ENCODE data around the gene TTC33.

Gene TTC33

DNA sequence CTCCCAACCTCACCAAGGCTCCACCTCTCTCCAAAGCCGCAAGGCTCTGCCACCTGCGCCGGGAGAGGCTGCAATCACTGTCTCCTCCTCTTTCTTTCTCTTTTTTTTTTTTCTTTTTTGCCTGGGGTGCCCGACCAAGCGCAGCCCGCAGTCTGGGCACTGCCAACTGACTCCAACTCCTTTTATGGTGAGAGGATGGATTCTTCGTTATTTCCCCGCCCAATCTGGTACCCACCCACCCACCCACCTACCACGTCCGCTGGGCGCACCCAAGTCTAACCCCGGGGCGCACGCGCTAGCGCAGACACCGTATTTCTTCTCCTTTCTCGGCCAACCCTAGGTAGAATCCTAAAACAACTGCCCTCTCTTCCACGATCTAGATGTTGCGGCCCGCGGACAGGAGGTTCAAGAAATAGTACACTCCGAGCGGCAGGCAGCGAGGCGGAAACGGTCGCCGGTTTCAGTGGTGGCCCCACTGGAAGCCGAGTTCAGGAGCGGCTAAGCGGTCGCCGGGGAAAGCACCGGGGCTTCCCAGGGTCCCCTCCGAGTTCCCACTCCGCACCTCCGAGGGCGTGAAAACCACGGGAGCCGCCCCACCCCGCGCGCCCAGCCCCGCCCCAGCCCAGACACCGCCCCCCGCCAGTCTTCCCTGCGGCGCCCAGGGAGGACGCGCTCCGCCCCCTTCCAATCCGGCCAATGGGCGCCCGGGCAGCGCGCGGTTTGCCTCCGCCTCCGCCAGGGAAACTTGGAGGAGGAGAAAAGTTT is 76.4 kb downstream of the TTC33 start:
- peak; percentile 90 for DNase-seq (ENCODE audit: low read depth)

DNA sequence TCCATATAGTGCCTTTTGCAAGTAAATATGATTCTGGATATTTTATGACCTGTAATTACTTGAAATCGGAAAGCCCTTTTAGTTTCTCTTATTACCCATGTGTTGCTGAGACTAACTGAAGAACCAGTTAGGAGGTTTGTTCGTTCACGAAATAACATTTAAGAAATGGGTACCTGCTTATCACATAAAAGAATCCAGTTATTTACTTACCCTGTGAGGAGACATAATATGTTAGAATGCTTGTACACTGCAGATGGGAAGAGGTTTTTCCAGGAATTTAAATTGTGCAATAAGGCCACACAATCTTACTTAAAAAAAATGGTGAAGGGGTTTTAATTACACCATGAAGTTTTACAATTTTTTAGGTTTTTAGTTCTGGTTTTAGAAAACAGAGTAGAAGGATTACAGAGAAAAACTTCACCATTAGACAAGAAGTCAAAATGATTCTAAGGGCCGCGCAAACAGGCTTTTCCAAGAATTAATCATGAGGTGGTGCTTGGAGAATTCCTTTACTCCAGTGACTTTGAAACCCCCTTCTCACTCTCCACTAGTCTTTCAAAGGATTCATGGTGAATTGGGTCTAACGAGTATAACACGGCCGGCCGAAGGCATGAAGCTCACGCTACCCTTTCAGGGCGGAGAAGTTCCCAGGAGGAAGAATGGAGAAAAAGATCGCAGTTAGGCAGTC is 77.2 kb downstream of the TTC33 start:
- no peak for DNase-seq (ENCODE audit: low read depth)

DNA sequence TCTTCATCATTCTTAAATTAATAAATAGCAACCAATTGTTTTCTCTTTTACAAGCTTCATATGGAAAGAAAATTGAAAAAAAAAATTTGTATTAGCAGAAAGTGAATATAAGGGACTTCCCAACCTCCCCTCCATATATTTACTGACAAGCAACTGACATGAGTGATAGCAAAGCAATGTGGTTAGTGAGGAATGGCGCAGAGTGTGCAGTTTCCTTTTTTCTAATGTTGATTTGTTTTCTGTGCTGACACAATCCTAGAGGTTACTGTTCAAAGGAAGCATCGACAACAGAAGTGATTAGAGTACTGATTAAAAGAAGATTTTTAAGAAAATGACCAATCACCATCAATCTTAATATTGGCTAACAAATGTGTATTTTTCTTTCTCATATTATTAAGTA is 77.7 kb downstream of the TTC33 start:
- no peak for DNase-seq (ENCODE audit: low read depth)

DNA sequence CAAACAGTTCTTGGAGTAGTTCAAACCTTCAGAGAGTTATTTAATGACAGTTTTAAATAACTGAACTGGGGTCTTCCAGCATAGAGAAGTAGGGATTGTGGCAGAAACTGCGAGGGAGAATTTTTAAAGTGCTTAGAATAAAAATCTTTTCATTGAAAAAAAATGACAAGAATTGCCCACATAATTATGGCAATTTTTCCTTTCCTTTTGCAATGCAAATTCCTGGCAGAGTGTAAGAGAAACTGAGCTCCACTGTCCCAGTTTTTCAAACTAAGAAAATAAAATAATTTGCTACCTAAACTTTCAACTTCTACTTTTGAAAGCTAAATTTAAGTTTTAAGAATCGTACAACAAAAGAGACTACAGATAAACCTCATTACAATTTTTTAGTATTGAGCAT is 78.3 kb downstream of the TTC33 start:
- DNase-seq (ENCODE audit: low read depth): no peak

DNA sequence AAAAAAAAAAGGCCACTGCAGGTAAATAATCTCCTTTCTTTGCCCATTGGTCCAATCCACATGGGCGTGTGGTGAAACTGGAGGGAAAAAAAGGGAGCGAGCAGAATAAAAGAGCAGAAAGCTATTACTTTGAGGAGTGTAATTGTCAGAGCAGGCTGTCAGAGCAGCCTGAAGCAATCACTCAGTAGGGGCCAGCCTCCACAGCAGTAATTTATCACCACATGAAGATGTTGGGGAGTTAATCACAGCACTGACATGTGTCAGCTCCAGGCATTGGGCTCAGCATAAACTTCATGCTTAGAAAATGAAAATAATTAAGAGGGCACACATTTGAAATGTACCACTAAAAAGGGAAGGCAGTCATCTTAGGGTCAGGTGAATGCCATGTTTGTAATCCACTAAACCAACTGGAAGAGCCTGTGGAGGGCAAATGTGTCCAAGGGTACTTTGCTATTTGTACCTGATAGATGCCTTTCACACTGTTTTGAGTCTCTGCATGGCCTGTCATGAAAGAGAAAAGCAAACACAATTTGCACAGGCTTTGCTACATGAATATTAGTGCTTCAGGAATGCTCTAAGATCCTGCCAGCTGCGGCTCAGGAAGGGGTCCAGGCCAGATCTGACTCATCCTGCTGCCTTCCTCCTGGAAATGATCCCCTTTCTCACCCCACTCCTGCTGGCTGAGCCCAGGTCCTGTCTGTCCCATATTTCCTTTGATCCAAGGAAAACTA is 79.0 kb downstream of the TTC33 start:
- peak; percentile 85 for DNase-seq (ENCODE audit: low read depth)

DNA sequence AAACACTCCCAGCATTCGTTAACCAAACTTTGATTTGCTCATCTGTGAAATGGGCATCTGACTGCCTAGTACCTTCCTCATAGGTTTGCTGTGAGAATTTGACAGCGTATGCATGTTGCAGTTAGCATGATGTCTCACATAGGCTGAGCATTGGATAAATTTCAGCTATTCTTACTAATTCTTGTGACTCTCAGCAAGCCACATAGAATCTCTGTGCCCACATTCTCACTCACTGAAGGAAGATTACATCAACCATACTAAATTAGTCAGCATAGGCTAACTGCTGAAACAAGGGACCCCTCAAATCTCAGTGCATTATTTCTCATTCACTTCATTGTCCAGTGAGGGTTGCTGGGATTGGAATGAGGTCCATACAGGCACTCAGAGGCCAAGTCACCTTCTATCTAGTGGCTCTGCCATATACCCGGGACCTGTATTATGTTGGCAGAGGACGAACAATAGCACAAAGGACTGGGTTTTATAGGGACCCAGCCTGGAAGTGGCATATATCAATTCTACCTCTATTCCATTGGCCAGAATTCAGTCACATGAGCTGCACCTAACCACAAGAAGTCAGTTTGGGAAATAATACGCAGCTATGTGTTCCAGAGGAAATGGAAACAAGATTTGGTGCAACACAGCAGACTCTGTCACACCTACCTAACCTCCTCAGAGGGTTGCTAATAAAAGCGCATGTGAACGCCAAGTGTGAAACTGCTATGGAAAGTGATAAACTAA is 80.2 kb downstream of the TTC33 start:
- DNase-seq (ENCODE audit: low read depth): no peak

DNA sequence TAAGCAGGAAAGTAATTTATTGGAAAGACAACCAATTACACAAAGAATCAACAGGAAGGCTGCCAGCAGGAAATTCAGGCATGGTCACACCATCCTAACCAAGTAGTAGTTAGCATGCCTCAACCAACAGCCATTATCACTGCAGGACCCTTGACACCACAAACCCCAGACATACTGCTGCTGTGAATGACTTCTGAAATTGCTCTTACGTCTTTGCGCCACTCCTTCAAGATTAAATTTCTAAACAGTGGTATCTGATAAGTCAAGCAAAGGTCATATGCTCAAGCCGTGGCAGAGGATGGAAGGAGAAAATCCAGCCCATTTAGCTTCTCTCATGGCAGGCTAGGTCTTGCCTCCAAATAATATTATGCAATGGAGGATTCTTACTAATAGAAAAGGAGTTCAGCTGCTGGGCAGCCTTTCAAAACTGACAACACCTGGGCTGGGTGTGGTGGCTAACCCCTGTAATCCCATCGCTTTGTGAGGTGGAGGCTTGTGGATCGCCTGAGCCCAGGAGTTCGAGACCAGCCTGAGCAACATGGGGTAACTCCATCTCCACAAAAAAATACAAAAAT is 81.0 kb downstream of the TTC33 start:
- DNase-seq (ENCODE audit: low read depth): no peak

DNA sequence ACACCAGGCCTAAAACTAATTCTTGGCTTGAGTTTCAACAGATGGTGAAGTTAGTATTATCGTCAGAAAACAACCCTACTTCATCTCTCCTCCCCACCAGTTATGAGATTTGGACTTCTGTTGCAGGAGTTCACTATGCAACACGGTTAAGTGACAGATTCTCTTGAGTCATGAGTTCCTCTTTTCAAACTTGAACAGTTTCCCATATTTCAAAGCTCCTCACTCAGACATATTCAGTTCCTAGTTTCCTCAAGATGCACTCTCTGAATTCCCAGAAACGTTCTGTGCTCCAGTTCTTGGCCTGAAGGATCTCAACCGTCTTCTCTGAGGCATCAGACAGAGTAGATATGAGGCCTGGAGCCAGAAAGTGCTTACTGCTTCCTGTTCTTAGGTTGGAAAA is 83.3 kb downstream of the TTC33 start:
- DNase-seq (ENCODE audit: low read depth): no peak

DNA sequence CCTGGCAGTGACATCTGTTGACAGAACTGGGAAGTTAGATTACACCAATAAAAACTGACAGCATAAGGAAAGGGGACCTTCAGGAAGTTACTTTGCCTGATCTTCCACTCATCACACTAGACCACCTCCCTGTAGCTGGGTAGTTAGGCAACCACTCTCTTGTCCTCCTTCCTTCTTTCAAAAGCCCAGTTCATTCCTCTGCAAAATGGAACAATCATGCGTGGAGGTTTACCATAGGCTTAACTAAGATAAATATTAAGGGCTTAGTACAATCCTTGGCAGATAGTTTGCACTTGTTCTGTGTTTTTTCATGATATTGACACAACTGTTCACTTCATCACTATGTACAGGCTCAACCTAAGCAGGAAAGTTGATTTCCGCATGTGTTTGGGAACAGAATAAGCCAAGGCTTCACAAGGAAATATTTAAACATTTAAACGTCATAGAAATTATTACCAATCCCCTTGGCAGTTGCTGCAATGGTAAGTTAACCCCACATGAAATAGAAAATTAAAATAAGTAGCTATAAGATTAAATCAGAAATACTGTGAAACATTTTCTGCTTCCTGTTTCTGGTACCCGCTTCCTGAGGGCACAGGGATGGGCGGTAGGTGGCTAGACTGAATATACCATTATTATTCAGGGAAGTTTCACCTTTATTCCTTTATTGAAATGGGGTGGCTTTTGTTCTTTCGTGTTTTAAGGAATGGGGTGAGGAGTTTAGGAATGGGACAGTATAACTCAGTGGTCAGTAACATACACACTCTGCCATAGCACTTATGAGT is 86.0 kb downstream of the TTC33 start:
- DNase-seq (ENCODE audit: low read depth): no peak

DNA sequence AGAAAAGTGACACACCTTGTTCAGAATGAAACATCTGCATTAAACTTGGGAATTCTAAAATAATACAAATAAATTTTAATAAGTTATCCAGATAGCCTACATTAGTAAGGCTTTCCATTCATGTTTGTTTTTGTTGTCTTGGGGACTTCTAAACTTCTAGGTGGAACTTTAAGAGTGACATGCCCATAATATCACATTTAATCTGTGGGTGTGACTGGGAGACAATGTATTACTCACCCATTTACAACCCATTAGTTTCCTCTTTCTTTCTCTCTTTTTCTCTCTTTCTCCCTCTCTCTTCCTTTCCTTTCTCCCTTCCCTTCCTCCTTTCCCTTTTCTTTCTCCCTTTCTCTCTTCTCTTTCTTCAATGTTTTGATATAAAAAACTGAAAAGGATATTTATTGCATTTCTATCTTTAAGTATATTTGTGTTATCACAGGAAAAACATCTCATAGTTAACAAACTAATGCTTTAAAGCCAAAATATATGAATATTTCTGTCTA is 88.5 kb downstream of the TTC33 start:
- DNase-seq (ENCODE audit: low read depth): no peak

DNA sequence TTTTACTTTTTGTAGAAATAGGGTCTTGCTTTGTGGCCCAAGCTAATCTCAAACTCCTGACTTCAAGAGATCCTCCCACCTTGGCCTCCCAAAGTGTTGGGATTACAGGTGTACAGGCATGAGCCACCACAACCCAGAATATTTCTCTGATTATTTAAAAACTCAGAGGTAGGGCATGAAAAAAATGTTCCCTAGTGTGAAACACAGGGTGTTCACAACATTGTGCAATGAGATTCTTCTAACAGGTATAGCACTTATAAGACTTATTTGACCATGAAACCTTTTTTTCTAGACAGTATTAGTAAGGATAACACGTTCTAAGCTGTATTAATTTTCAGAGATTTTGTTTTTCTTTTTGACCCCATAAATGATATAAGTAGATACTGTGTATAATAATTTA is 89.1 kb downstream of the TTC33 start:
- DNase-seq (ENCODE audit: low read depth): no peak

DNA sequence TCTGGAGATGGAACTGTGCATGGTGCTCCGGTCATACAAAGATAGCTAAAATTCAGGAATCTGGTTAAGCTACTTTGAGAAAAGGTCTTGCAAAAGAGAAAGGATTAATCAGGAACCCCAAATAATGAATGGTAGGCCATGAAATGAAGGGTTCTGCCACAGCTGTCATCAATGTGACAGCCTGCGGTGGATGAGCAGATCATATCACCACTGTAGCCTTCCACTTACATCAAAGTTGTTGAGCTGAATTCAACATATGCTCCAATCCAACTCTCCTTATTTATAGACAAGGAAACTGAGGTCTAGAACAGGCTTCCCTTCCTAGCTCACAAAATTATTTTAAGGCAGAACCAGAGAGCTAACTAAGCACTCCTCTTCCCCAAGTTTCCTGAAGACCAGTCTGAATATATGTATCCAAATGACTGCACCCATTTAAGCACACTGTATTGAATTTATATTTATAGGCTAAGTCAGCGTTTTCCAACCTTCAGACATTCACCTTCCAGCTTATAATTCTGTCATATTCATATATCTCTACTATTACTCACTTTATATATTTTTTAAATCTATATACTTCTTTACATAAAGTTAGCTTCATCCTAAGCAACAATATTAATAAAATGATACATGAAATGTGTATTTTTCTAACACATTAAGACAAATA is 90.0 kb downstream of the TTC33 start:
- DNase-seq (ENCODE audit: low read depth): no peak

DNA sequence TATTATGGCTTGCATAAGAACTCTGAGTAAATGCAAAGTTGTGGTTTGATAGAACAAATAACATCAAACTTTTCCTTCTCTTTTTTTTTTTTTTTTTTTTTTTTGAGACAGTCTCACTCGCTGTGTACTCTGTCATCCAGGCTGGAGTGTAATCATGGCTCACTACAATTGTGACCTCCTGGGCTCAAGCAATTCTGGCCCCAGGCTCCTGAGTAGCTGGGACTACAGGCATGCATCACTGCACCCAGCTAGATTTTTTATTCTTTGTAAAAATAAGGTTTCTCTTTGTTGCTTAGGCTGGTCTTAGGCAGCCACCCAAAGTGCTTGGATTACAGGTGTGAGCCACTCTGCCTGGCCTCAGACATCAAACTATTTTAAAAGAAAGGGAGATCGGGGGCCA is 95.0 kb downstream of the TTC33 start:
- no peak for DNase-seq (ENCODE audit: low read depth)

DNA sequence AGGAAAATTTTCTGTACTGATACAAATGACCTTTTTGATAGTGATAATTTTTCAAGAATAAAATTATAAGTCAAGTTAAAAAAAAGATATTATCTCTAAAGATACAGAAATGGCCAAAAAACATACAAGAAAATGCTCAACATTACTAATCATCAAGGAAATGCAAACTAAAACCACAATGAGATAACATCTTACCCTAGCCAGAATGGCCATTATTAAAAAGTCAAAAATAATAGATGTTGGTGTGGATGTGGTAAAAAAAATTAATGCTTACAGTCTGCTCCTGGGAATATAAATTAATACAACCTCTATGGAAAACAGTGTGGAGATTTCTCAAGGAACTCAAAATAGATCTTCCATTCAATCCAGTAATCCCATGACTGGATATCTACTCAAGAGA is 99.0 kb downstream of the TTC33 start:
- peak; percentile 60 for DNase-seq (ENCODE audit: low read depth)

DNA sequence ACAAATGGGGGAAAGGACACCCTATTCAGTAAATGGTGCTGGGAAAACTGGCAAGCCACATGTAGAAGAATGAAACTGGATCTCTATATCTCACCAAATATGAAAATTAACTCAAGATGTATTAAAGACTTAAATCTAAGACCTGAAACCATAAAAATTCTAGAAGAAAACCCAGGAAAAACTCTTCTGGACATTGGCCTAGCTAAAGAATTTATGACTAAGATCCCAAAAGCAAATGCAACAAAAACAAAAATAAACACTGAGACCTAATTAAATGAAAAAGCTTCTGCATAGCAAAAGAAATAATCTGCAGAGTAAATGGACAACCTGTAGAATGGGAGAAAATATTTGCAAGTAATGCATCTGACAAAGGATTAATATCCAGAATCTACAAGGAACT is 99.7 kb downstream of the TTC33 start:
- DNase-seq (ENCODE audit: low read depth): peak; percentile 71

DNA sequence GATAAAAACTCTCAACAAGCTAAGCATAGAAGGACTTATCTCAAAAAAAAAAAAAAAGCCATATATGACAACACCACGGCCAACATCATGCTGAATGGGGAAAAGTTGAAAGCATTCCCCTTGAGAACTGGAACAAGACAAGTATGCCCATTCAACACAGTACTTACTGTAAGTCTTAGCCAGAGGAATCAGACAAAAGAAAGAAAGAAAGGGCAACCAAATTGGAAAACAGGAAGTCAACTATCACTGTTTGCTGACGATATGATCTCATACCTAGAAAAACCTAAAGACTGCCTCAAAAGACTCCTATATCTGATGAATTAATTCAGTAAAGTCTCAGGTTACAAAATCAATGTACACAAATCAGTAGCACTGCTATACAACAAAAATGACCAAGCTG is 100.6 kb downstream of the TTC33 start:
- DNase-seq (ENCODE audit: low read depth): no peak

DNA sequence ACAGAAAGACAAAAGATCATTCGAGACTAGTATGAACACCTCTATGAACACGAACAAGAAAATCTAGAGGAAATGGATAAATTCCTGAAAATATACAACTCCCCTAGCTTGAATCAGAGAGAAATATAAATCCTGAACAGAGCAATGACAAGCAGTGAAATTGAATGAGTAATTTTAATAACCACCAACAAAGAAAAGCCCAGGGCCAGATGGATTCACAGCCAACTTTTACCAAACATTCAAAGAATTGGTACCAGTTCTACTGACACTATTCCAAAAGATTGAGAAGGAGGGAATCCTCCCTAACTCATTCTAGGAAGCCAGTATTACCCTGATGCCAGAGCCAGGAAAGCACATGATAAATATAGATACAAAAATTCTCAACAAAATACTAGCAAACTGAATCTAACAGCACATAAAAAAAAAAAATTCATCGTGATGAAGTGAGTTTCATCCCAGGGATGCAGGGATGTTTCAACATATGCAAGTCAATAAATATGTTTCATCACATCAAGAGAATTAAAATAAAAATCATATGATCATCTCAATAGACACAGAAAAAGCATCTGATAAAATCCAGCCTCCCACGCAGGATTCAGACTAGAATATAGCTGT is 101.3 kb downstream of the TTC33 start:
- DNase-seq (ENCODE audit: low read depth): peak; percentile 42

DNA sequence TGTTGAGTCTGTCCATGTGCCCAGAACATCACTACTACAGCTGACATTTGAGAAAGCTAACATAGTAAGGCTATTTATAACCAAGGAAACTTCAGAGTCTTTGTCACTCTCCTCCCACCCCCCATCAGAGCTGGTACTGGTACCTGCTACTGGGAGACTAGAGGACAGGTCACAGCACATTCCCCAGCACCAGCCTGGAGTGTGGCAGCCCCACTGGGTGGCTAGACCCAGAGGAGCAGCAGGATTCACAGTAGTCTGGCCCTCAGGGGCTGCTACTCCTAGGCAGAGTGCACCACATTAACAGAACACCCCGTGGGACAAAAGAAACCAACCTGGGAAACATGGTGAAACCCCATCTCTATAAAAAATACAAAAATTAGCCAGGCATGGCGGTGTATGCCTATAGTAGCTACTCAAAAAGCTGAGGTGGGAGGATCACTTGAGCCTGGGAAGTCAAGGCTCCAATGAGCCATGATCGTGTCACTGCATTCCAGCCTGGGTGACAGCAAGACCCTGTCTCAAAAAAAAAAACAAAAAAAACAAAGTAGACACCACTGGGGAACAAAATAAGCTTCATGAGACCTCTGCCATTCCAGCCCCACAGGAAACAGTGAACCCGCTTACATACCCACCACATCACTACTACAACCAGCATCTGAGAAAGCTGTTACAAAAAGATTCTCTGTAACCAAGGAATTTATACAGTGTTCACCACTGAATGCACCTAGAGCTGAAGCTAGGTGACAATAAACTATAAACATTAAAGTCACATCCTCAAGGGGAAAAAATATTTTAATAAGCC is 102.3 kb downstream of the TTC33 start:
- no peak for DNase-seq (ENCODE audit: low read depth)
